ENCODE measurements around the gene PHKB.

- TF ChIP-seq EZH2 (IDR thresholded peaks at IDR 0.05; ENCODE audit: insufficient read depth, low read length) (no peak), CTCF (IDR thresholded peaks at IDR 0.05; ENCODE audit: insufficient read depth, low read depth, low read length) (no peak)
Observed at GRCh38 chr16:47562366-47562765, 101.2 kb downstream of the PHKB start.
